ENCODE measurements around the gene ST6GAL1.

- TF ChIP-seq CTCF (IDR thresholded peaks at IDR 0.05) (no peak), POLR2A (IDR thresholded peaks at IDR 0.05) (no peak)
These were observed 21.6 kb downstream of the ST6GAL1 start for GRCh38 chr3:186951640-186952552.

Data from uterus (tissue), 2 donors.